NCI-H187 (cell line): ENCODE data around the gene DHX30.
"Not testable (repeated sequence)": the region's sequence is repeated elsewhere in the genome, so short reads cannot be mapped to it uniquely, and the experiment has no call there.

ENCODE experiments used
- DNase-seq, 2 experiments: peaks; one replicate each; lab custom pipeline; 2025; lab: John Stamatoyannopoulos, UW

The DHX30 gene

DNA sequence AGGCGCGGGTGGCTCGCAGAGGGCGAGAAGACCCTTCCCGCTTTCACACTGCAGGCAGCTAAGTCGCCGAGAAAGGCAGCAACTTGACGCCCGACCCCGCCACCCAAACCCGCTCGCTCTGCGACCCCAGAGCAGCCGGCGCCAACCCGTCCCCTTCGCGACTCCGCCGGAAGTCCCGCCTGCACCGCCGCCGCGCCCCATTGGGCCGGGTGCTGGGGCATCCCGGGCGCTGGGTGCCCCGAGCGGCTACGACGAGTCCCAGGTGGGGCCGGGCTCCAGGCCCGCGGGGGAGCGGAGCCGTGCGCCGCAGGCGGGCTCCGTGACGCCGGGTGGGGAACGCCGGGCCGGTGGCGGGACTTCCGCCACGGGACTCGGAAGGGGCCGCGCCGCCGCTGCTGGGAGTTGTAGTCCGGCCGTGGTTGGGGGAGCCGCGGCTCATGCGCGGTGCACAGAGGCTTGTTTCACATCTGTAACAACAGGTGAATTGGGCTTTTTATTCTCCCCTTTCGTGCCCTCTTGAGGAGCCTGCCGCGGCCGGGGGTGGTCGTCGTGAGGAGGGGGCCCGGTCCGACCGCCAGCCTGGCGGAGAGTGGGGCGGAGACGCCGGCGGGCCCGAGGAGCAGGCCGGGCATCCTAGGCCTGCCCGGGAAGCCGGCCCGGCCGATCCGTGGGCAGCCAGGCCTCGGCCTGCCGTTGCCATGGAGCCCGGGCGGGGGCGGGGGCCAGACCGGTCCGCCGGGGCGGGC is at the start of gene DHX30:
Gene DHX30, plus strand, starts transcription at position 405 of the 746 bp plus-strand sequence. CDS start 7,546 bp downstream, outside the sequence.
- peak; percentile 41 to 45 for DNase-seq

DNA sequence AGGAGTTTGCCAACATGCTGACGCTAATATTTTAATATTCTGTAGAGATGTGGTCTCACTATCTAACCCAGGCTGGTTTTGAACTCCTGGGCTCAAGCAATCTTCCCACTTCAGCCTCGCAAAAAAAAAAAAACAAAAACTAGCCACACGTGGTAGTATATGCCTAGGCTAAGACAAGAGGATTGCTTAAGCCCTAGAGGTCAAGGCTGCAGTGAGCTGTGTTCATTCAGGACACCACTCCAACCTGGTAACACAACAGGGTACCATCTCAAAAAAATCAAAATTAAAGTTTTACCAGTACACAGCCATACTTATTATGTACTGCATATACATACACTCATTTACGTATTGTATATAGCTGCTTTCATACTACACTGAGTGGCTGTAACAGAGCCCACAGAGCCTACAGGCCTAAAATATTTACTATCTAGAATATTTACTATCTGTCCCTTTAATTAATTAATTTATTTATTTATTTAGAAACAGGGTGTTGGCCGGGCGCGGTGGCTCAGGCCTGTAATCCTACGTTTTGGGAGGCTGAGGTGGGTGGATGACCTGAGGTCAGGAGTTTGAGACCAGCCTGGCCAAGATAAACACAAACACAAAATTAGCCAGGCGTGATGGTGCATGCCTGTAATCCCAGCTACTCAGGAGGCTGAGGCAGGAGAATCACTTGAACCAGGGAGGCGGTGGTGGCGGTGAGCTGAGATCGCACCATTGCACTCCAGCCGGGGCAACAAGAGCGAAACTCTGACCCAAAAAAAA is 44.5 kb upstream of the DHX30 start:
- no peak for DNase-seq

GRCh38 chr3:47760207-47760606 is 42.7 kb upstream of the DHX30 start:
- not testable (repeated sequence) for DNase-seq

DNA sequence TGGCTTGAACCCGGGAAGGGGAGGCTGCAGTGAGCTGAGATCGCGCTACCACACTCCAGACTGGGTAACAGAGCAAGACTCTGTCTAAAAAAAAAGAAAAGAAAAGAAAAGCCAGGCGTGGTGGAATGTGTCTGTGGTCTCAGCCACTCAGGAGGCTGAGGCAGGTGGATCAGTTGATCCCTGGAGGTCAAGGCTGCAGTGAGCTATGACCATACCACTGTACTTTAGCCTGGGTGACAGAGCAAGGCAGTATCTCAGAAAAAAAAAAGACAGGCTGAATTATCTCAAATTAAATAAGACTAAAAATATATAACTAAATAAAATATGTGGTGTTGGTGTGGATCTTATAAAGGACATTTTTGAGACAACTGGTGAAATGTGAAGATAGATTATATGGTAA is 41.9 kb upstream of the DHX30 start:
- no peak for DNase-seq

DNA sequence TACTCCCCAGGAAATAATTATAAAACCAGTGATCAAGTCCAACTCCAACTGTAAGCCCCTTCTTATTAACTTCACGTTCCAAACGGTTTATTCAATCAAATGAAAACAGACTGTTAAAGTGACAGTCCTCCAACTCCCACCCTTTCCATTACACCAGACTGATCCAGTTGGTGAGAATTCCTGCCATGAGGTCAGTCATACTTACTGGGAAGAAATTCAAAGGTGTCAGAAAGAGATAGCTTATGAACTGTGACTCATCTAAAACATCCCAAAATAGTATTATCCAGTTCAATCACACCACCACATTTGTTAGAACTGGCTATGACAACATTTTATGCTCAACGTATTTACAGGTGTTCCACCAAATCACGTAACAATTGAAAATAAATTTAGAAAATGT is 40.7 kb upstream of the DHX30 start:
- no peak for DNase-seq

- DNase-seq = no peak
Measured at GRCh38 chr3:47766186-47766585, 36.8 kb upstream of the DHX30 start.

- no peak for DNase-seq
Measured at GRCh38 chr3:47772047-47772446, 30.9 kb upstream of the DHX30 start.

DNA sequence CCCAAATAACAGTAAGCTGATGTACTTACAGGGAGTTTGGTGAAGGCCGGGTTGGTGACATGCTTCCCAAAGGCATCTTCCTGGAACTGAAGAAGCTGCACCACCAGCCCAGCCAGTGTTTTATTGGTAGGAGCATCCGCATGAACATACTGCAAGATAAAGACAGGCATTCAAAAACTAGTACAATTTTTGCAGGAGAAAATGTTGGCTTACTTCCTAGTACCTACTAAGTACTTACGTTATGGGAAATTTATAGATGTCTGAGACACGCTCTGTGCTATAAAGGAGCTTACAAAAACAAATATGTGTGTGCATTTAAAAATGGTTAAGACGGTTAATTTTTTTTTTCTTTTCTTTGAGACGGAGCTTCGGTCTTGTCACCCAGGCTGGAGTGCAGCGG is 30.1 kb upstream of the DHX30 start:
- no peak for DNase-seq

- DNase-seq = no peak
Measured at GRCh38 chr3:47778746-47779145, 24.2 kb upstream of the DHX30 start.

GRCh38 chr3:47780741-47781684 is 21.9 kb upstream of the DHX30 start:
- DNase-seq = peak; percentile 7 to 23

GRCh38 chr3:47781685-47782445 is 21.1 kb upstream of the DHX30 start, which contains the start of gene SMARCC1:
TSS of gene SMARCC1 (minus strand) at chr3:47781893. CDS start at chr3:47781797, 96 bp downstream.
- DNase-seq = peak; percentile 71 to 77

- no peak for DNase-seq
Measured at GRCh38 chr3:47782446-47783308, 20.3 kb upstream of the DHX30 start.

GRCh38 chr3:47783673-47784072 is 19.3 kb upstream of the DHX30 start:
- no peak for DNase-seq

GRCh38 chr3:47791193-47791855 is 11.6 kb upstream of the DHX30 start:
- DNase-seq = no peak

DNA sequence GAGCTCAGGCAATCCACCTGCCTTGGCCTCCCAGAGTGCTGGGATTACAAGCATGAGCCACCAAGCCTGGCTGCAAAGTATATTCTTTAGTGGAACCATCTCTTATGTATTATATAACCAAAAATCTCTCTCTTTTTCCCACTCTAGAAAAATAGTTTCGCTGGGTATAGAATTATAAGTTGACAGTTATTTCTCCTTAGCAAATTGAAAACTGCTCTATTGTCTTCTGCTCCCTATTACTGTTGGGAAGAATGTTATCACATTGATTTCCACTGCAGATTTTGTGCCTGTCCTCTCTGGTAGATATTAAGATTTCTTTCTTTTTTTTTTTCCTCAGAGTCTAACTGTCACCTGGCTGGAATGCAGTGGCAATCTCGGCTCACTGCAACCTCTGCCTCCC is 10.2 kb upstream of the DHX30 start:
- DNase-seq = no peak

GRCh38 chr3:47794544-47794943 is 8.4 kb upstream of the DHX30 start:
- DNase-seq = no peak

GRCh38 chr3:47799733-47800132 is 3.2 kb upstream of the DHX30 start:
- no peak for DNase-seq

DNA sequence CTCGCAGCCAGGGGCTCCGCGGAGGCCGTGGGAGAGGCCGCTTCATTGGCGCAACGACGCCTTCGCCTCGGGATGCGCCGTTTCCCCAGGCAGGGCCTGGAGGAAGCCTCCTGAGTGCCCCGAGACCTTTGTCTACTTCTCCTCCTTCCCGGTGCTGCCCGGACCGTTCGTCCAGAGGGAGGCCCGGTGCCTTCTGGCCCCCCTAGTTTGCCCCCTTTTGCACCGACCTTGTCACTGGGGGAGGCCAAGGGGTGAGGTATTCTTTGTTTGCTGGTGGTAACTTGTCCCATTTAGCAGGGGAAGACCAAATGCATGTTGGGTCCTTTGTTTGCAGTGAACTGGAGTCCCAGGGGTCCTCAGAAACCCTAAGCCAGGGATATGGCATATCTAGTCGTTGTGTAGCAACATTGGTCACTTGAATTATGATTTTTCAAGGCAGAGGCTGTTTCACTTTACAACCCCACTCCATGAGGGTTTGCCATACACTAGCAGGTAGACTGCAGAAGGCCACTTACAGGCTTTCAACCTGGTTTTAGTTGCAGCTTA is 615 bp downstream of the DHX30 start:
- DNase-seq = no peak

DNA sequence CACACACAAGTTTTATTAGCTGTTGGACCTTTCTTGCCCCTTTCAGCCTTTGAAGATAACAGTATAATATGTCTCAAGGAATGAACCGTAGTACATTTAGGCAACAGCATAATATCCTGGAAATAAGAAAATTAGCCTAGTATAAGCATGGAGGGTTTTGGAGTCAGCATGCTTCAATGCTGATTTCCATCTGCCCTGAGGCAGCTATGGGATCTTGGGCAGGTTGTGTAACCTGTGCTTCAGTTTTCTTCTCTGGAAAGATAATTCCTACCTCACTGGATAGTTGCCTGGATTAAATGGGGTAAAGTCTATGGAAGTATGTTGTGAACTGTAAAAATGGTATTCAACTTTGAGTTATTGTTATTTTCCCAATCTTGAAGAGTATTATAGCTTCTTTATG is 1.6 kb downstream of the DHX30 start:
- DNase-seq = no peak
